WTC11 (cell line): ENCODE measurements around the gene SLC25A24.

Source experiments
- KAT7 ChIP-seq: sonication (generic); formaldehyde crosslinking; IDR thresholded peaks from 2 replicates; pipeline ENCODE4 v1.8.1; 2023; ENCODE audit warnings: missing genetic modification reagents, mild to moderate bottlenecking, borderline replicate concordance
- TF ChIP-seq, protein P1 (sequence below): fragments of 200-600 bp; IDR thresholded peaks from 2 replicates; pipeline ENCODE4 v1.8.0; 2022; ENCODE audit warnings: antibody characterized with exemption
- TF ChIP-seq, protein P2 (sequence below): sonication (generic); formaldehyde crosslinking; IDR thresholded peaks from 2 replicates; pipeline ENCODE4 v1.8.1; 2022; ENCODE audit warnings: low read depth, missing genetic modification reagents, borderline replicate concordance
- TF ChIP-seq, protein P3 (sequence below): sonication (generic); formaldehyde crosslinking; IDR thresholded peaks from 2 replicates; pipeline ENCODE4 v1.8.0; 2022; ENCODE audit warnings: mild to moderate bottlenecking, missing genetic modification reagents

DNA sequence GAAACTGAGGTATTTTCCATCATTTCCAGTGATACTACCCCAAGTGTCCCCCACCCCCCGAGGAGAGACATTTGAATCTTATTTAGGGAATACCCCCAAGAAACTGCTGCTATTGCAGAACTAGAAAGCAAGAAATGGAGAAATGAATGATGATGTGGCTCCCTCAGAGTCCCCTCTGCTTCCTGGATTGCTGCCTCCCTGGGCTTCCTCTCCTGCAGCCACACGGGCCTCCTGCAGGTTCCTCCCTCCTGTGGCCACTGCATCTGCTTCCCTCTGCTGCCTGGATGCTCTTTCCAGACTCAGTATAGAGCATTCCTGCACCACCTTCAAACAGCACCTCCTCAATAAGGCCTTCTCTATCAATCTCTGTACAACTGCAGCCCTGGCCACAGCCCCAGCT is 69.3 kb downstream of the SLC25A24 start:
- TF ChIP-seq, protein P1, sequence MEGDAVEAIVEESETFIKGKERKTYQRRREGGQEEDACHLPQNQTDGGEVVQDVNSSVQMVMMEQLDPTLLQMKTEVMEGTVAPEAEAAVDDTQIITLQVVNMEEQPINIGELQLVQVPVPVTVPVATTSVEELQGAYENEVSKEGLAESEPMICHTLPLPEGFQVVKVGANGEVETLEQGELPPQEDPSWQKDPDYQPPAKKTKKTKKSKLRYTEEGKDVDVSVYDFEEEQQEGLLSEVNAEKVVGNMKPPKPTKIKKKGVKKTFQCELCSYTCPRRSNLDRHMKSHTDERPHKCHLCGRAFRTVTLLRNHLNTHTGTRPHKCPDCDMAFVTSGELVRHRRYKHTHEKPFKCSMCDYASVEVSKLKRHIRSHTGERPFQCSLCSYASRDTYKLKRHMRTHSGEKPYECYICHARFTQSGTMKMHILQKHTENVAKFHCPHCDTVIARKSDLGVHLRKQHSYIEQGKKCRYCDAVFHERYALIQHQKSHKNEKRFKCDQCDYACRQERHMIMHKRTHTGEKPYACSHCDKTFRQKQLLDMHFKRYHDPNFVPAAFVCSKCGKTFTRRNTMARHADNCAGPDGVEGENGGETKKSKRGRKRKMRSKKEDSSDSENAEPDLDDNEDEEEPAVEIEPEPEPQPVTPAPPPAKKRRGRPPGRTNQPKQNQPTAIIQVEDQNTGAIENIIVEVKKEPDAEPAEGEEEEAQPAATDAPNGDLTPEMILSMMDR, result no peak
- TF ChIP-seq, protein P2, sequence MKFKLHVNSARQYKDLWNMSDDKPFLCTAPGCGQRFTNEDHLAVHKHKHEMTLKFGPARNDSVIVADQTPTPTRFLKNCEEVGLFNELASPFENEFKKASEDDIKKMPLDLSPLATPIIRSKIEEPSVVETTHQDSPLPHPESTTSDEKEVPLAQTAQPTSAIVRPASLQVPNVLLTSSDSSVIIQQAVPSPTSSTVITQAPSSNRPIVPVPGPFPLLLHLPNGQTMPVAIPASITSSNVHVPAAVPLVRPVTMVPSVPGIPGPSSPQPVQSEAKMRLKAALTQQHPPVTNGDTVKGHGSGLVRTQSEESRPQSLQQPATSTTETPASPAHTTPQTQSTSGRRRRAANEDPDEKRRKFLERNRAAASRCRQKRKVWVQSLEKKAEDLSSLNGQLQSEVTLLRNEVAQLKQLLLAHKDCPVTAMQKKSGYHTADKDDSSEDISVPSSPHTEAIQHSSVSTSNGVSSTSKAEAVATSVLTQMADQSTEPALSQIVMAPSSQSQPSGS (CRISPR knock-in tag), result no peak
- TF ChIP-seq KAT7 (CRISPR knock-in tag), result no peak
- TF ChIP-seq, protein P3, sequence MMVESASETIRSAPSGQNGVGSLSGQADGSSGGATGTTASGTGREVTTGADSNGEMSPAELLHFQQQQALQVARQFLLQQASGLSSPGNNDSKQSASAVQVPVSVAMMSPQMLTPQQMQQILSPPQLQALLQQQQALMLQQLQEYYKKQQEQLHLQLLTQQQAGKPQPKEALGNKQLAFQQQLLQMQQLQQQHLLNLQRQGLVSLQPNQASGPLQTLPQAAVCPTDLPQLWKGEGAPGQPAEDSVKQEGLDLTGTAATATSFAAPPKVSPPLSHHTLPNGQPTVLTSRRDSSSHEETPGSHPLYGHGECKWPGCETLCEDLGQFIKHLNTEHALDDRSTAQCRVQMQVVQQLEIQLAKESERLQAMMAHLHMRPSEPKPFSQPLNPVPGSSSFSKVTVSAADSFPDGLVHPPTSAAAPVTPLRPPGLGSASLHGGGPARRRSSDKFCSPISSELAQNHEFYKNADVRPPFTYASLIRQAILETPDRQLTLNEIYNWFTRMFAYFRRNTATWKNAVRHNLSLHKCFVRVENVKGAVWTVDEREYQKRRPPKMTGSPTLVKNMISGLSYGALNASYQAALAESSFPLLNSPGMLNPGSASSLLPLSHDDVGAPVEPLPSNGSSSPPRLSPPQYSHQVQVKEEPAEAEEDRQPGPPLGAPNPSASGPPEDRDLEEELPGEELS, result no peak
